Thyroid gland (tissue), 4 donors: Measurements from ENCODE around the gene OSTN. TPM values are rescaled to one million over a fixed set of nuclear protein-coding genes. Genes with fewer than 3 reads are reported as not detected.

Source experiments
- DNase-seq, 2 donors: peaks; one replicate each; pipeline ENCODE4 v3.0.0-alpha.2; 2019
- H3K27ac ChIP-seq, 3 donors: fragments of 200-600 bp; sonication (generic); 1 replicate in 2 of 3; 2 replicates in 1 of 3; pipeline ENCODE4 v1.5.1; 2016 to 2019; ENCODE audit warnings: mild to moderate bottlenecking in 1 of 3, moderate library complexity in 1 of 3
- H3K27me3 ChIP-seq: fragments of 200-600 bp; sonication (generic); one replicate; pipeline ENCODE4 v1.5.1; 2019
- H3K36me3 ChIP-seq, 2 donors: fragments of 200-600 bp; sonication (generic); one replicate each; pipeline ENCODE4 v1.5.1; 2016 to 2019
- H3K4me1 ChIP-seq, 2 donors: fragments of 200-600 bp; sonication (generic); one replicate each; pipeline ENCODE4 v1.5.1; 2017 to 2019
- H3K4me3 ChIP-seq, 3 donors: fragments of 200-600 bp; sonication (generic); replicated peaks in 1 of 3; 1 replicate in 2 of 3; 2 replicates in 1 of 3; pipeline ENCODE4 v1.5.1; 2016; ENCODE audit warnings: mild to moderate bottlenecking in 1 of 3
- H3K9me3 ChIP-seq: fragments of 200-600 bp; sonication (generic); one replicate; pipeline ENCODE4 v1.5.1; 2017
- POLR2A ChIP-seq, 2 donors: fragments of 450-650 bp; IDR thresholded peaks; one replicate each; pipeline ENCODE4 v1.6.1; 2017; ENCODE audit warnings: antibody characterized with exemption in 2 of 2, mild to moderate bottlenecking in 2 of 2, moderate library complexity in 1 of 2
- WGBS, 2 donors: methylation state at CpG; one replicate each; pipeline ENCODE4 v1.1.5; 2017; 5-methylcytosine and 5-hydroxymethylcytosine counted together
- intact Hi-C: fragments of 100-400 bp; cut with DNase I; formaldehyde crosslinking; loops from one replicate; pipeline ENCODE4 v1.15.1; 2023
- total RNA-seq, 4 donors: library from RNA; depleted of rRNA; stranded (reverse); fragments of >200 nt; gene quantifications; one replicate each; pipeline ENCODE4 v1.2.3, GENCODE V29; 2016
- TF ChIP-seq, protein P1 (sequence below), 6 experiments: fragments of 200-600 bp in 3 of 6; fragments of 450-650 bp in 3 of 6; sonication (generic) in 3 of 6; IDR thresholded peaks; one replicate each; pipeline ENCODE4 v1.5.1; 2016 to 2019; ENCODE audit warnings: antibody characterized with exemption in 6 of 6, mild to moderate bottlenecking in 2 of 6, inconsistent platforms in 1 of 6, moderate library complexity in 1 of 6

OSTN gene
- total RNA-seq, 4 donors from 2014 or later: not detected

DNA sequence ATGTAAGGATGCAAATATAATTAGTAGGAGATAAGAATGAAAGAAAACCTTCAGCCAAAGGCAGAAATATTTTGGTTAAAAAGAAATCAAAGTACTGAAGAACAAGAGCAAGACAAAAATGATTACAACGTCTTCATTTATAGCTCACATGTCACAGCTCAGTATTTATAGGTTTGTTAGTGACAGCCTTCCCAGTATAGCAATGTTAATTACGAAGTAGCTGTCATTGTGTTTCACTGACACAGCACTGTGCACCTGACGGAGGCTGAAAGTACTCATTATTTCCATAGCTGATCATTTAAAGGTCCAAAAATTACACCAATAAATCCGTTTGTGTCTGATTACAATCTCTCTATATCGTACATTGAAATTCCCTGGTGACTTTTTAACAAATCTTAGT is 561 bp upstream of the OSTN start:
- DNase-seq: no peak
- Histone ChIP-seq H3K4me1 (no peaks in the 10 kb centered on the region), H3K9me3 (no peaks in the 10 kb centered on the region), H3K27ac (no peak overlapping the region), H3K4me3 (no peak overlapping the region), H3K27me3 (no peaks in the 10 kb centered on the region), H3K36me3 (no peaks in the 10 kb centered on the region)
- intact Hi-C loops: no loop called here
- TF ChIP-seq, protein P1, sequence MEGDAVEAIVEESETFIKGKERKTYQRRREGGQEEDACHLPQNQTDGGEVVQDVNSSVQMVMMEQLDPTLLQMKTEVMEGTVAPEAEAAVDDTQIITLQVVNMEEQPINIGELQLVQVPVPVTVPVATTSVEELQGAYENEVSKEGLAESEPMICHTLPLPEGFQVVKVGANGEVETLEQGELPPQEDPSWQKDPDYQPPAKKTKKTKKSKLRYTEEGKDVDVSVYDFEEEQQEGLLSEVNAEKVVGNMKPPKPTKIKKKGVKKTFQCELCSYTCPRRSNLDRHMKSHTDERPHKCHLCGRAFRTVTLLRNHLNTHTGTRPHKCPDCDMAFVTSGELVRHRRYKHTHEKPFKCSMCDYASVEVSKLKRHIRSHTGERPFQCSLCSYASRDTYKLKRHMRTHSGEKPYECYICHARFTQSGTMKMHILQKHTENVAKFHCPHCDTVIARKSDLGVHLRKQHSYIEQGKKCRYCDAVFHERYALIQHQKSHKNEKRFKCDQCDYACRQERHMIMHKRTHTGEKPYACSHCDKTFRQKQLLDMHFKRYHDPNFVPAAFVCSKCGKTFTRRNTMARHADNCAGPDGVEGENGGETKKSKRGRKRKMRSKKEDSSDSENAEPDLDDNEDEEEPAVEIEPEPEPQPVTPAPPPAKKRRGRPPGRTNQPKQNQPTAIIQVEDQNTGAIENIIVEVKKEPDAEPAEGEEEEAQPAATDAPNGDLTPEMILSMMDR (IDR thresholded peaks at IDR 0.05): no peak
- TF ChIP-seq POLR2A (IDR thresholded peaks at IDR 0.05): no peak
- 70 to 73% methylated on average over 5 of the region's 5 CpGs for WGBS, 2 donors

DNA sequence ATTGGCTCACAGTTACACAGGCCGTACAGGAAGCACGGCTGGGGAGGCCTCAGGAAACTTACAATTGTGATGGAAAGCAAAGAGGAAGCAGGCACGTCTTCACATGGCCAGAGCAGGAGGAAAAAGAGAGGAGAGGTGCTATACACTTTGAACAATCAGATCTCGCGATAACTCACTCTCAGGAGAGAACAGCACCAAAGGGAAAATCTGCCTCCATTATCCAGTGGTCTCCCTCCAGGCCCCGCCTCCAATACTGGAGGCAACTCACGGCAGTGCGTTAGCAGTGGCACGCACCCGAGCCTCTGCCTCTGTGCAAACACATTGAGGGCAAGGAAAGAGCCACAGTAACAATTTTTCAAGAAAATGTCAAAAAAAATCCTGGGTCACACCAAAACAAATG is 11.0 kb downstream of the OSTN start:
- no peak overlapping the region for H3K4me3 ChIP-seq
- H3K27ac ChIP-seq: no peak overlapping the region
- no peaks in the 10 kb centered on the region for H3K36me3 ChIP-seq
- no peaks in the 10 kb centered on the region for H3K9me3 ChIP-seq
- no peak for DNase-seq
- TF ChIP-seq, protein P1 (IDR thresholded peaks at IDR 0.05): no peak
- no peak for TF ChIP-seq POLR2A (IDR thresholded peaks at IDR 0.05)
- 95% methylated on average over 10 of the region's 10 CpGs for WGBS, 2 donors
- no peaks in the 10 kb centered on the region for H3K4me1 ChIP-seq
- no peaks in the 10 kb centered on the region for H3K27me3 ChIP-seq
- intact Hi-C loops: no loop called here

DNA sequence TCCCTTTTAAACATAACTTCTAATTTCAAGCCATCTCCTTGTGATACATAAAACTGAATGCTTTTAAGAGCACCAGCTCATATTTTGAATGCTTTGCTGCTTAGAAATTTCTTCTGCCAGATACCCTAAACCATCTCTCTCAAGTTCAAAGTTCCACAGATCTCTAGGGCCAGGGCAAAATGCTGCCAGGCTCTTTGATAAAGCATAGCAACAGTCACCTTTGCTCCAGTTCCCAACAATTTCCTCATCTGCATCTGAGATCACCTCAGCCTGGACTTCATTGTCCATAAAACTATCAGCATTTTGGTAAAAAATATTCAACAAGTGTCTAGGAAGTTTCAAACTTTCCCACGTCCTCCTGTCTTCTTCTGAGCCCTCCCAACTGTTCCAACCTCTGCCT is 17.5 kb downstream of the OSTN start:
- Histone ChIP-seq H3K36me3 (no peaks in the 10 kb centered on the region), H3K27me3 (no peaks in the 10 kb centered on the region), H3K4me1 (no peaks in the 10 kb centered on the region), H3K9me3 (no peaks in the 10 kb centered on the region), H3K4me3 (no peak overlapping the region), H3K27ac (no peak overlapping the region)
- intact Hi-C loops: no loop called here
- 68 to 85% methylated on average over 1 of the region's 1 CpG for WGBS, 2 donors
- no peak for DNase-seq
- TF ChIP-seq, protein P1 (IDR thresholded peaks at IDR 0.05): no peak
- TF ChIP-seq POLR2A (IDR thresholded peaks at IDR 0.05): no peak

DNA sequence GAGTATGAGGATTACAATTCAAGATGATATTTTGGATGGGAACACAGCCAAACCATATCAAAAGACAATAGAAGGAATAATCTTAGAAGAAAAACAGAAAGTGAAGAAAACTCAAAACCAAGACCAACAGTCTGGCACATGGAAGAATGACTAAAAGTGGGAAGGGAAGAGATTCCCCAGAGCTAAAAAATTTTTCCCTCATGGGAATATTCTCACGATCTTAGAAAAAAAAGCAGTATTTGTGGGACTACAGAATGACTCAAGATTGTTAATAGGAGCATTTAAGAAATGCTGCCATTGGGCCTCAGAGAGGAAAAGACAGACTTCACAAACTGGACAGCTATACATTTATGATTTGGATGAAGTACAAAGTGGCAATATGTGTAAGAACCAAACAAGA is 18.3 kb downstream of the OSTN start:
- Histone ChIP-seq H3K27me3 (no peaks in the 10 kb centered on the region), H3K27ac (no peak overlapping the region), H3K4me1 (no peaks in the 10 kb centered on the region), H3K36me3 (no peaks in the 10 kb centered on the region), H3K4me3 (no peak overlapping the region), H3K9me3 (no peaks in the 10 kb centered on the region)
- TF ChIP-seq POLR2A (IDR thresholded peaks at IDR 0.05): no peak
- TF ChIP-seq, protein P1 (IDR thresholded peaks at IDR 0.05): no peak
- intact Hi-C loops: no loop called here
- no peak for DNase-seq
- WGBS, 2 donors: 68% methylated on average over 1 of the region's 1 CpG

DNA sequence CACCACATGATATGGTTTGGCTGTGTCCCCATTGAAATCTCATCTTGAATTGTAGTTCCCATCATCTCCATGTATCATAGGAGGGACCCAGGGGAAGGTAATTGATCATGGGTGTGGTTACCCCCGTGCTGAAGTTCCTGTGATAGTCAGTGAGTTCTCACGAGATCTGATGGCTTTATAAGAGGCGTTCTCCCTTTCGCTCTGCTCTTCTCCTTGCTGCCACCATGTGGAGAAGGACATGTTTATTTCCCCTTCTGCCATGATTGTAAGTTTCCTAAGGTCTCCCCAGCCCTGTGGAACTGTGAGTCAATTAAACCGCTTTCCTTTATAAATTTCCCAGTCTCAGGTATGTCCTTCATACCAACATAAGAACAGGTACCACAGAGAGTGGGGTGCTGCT is 21.9 kb downstream of the OSTN start:
- no peak for DNase-seq
- H3K36me3 ChIP-seq: no peaks in the 10 kb centered on the region
- H3K4me1 ChIP-seq: no peaks in the 10 kb centered on the region
- TF ChIP-seq, protein P1 (IDR thresholded peaks at IDR 0.05): no peak
- no peak for TF ChIP-seq POLR2A (IDR thresholded peaks at IDR 0.05)
- H3K27me3 ChIP-seq: no peaks in the 10 kb centered on the region
- intact Hi-C loops: no loop called here
- no peaks in the 10 kb centered on the region for H3K9me3 ChIP-seq
- no peak overlapping the region for H3K4me3 ChIP-seq
- 85 to 86% methylated on average over 5 of the region's 5 CpGs for WGBS, 2 donors
- no peak overlapping the region for H3K27ac ChIP-seq
